ENCODE results near the gene METTL22. TPM values are rescaled to one million over a fixed set of nuclear protein-coding genes. Genes with fewer than 3 reads are reported as not detected.

Gene METTL22
- polyA plus RNA-seq, 2 of the 4 experiments (the other 2 are of a cell fraction), result 21.0 to 40.9 TPM

DNA sequence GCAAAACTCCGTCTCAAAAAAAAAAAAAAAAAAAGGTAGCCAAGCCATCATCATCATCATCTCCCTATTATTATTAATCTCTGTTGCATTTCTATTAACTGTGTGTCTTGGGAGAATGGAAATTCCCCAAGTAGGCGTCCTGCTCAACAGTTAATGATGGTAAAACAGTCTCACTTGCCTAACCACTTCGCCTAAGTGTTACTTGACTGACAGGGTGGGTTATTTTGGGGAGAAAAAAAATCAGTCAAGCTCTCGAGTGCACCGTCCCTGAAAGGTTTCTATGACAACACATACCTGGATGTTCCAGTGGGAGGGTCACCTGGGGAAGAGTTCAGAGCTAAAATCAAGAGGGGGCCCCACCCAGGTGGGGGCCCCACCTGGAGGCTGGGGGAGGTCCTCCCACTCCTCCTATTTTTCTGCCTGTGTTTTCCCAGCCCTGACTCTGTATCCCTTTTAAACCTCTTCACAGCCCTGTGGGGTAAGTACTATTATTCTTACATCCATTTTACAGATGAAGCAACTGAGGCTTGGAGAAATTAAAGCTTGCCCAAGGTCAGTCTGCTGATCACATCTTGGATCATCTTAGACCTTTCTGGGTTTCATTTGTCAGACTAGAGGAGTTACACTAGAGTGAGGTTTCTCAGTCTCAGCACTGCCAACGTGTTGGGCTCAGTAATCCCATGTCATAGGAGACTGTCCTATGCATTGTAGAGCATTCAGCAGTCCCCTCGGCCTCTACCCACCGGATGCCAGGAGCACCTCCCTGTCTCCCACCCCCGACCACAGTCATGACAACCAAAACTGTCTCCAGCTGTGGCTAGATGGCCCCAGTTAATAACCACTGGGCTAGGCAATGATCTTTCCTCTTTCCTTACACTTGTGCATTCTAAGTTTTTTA lies 41.9 kb downstream of the METTL22 start:
- 44% methylated on average over 9 of the region's 9 CpGs for WGBS (ENCODE audit: missing lambda C conversion rate)
- H3K4me1 ChIP-seq, result no peaks in the 10 kb centered on the region
- H3K4me2 ChIP-seq, result no peak overlapping the region
- H3K4me3 ChIP-seq, result no peak overlapping the region
- ATAC-seq, result no peak
- DNase-seq (ENCODE audit: low read depth in 1 of 2, low spot score in 1 of 2), result no peak
- H3K27ac ChIP-seq, result no peak overlapping the region
- CTCF ChIA-PET, result interaction anchor here (0.9 to 17.0 kb wide), 9 partner anchors 12 to 345 kb away, joined by 3 to 173 read pairs (median 14); partner anchors contain the start of genes LITAFD and TMEM186
- POLR2A ChIA-PET, result no interaction called here
- no peak for FAIRE-seq
- TF ChIP-seq ELK1 (IDR thresholded peaks at IDR 0.05; ENCODE audit: low read depth, low read length) (no peak), CEBPB (IDR thresholded peaks at IDR 0.05) (no peak), PHF8 (IDR thresholded peaks at IDR 0.05; ENCODE audit: borderline replicate concordance, low read depth) (no peak), TFCP2L1 (CRISPR knock-in tag; IDR thresholded peaks at IDR 0.05) (no peak), FOSB (CRISPR knock-in tag; IDR thresholded peaks at IDR 0.05) (no peak), FOSL2 (IDR thresholded peaks at IDR 0.05) (no peak), FOSL2 (CRISPR knock-in tag; IDR thresholded peaks at IDR 0.05) (no peak), BCL3 (IDR thresholded peaks at IDR 0.05) (no peak), NFE2L2 (conservative IDR thresholded peaks at IDR 0.05; ENCODE audit: low read length) (no peak), ZC3H11A (IDR thresholded peaks at IDR 0.05) (no peak), TP53 (CRISPR knock-in tag; IDR thresholded peaks at IDR 0.05) (no peak)
- H3K9me3 ChIP-seq, result no peaks in the 10 kb centered on the region

GRCh38 chr16:8665529-8665928 lies 44.0 kb downstream of the METTL22 start:
- WGBS (ENCODE audit: missing lambda C conversion rate), result 72% methylated on average over 6 of the region's 6 CpGs
- Histone ChIP-seq H3K4me3 (no peak overlapping the region), H3K27ac (no peak overlapping the region), H3K4me1 (no peaks in the 10 kb centered on the region), H3K4me2 (no peak overlapping the region), H3K9me3 (no peaks in the 10 kb centered on the region)
- DNase-seq (ENCODE audit: low read depth in 1 of 2, low spot score in 1 of 2) (no peak), FAIRE-seq (no peak), ATAC-seq (no peak)
- CTCF ChIA-PET, result interaction anchor here (0.5 to 17.0 kb wide), 7 partner anchors 30 to 485 kb away, joined by 3 to 173 read pairs (median 4); no protein-coding TSS in a partner anchor
- POLR2A ChIA-PET, result no interaction called here
- TF ChIP-seq NFE2L2 (conservative IDR thresholded peaks at IDR 0.05; ENCODE audit: low read length) (no peak), TFCP2L1 (CRISPR knock-in tag; IDR thresholded peaks at IDR 0.05) (no peak), POLR2A (IDR thresholded peaks at IDR 0.05; ENCODE audit: low read length) (no peak), SMC3 (IDR thresholded peaks at IDR 0.05) (no peak), POLR2AphosphoS2 (conservative IDR thresholded peaks at IDR 0.05; ENCODE audit: low read length) (no peak), BHLHE40 (IDR thresholded peaks at IDR 0.05; ENCODE audit: low read depth, low read length) (no peak), ELK1 (IDR thresholded peaks at IDR 0.05; ENCODE audit: low read depth, low read length) (no peak), HDAC2 (IDR thresholded peaks at IDR 0.05) (no peak), ZSCAN20 (CRISPR knock-in tag; IDR thresholded peaks at IDR 0.05) (no peak), JUN (IDR thresholded peaks at IDR 0.05) (no peak), RAD21 (conservative IDR thresholded peaks at IDR 0.05 in 1 of 2, IDR thresholded peaks at IDR 0.05 in 1 of 2) (no peak), PHF8 (IDR thresholded peaks at IDR 0.05; ENCODE audit: borderline replicate concordance, low read depth) (no peak)
- TF ChIP-seq, protein P1, sequence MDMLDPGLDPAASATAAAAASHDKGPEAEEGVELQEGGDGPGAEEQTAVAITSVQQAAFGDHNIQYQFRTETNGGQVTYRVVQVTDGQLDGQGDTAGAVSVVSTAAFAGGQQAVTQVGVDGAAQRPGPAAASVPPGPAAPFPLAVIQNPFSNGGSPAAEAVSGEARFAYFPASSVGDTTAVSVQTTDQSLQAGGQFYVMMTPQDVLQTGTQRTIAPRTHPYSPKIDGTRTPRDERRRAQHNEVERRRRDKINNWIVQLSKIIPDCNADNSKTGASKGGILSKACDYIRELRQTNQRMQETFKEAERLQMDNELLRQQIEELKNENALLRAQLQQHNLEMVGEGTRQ (IDR thresholded peaks at IDR 0.05), result no peak

All from A549 (cell line).